Suprapubic skin (tissue), 4 donors: Measurements from ENCODE around the gene IGSF23. TPM values are rescaled to one million over a fixed set of nuclear protein-coding genes. Genes with fewer than 3 reads are reported as not detected.
"Not testable (repeated sequence)": the region's sequence is repeated elsewhere in the genome, so short reads cannot be mapped to it uniquely, and the experiment has no call there.

Source experiments
- DNase-seq, 2 donors: peaks; one replicate each; pipeline ENCODE4 v3.0.0-alpha.2; 2019; ENCODE audit warnings: low spot score in 2 of 2
- H3K27ac ChIP-seq: fragments of 200-600 bp; sonication (generic); one replicate; pipeline ENCODE4 v1.5.1; 2019
- H3K27me3 ChIP-seq: fragments of 200-600 bp; sonication (generic); one replicate; pipeline ENCODE4 v1.5.1; 2019
- H3K36me3 ChIP-seq: fragments of 200-600 bp; sonication (generic); one replicate; pipeline ENCODE4 v1.5.1; 2019
- H3K4me1 ChIP-seq: fragments of 200-600 bp; sonication (generic); one replicate; pipeline ENCODE4 v1.5.1; 2019
- H3K4me3 ChIP-seq: fragments of 200-600 bp; sonication (generic); one replicate; pipeline ENCODE4 v1.5.1; 2019; ENCODE audit warnings: mild to moderate bottlenecking
- H3K9me3 ChIP-seq: fragments of 200-600 bp; sonication (generic); one replicate; pipeline ENCODE4 v1.5.1; 2019
- EP300 ChIP-seq: sonication (generic); formaldehyde crosslinking; IDR thresholded peaks from one replicate; pipeline ENCODE4 v1.6.1; 2017; ENCODE audit warnings: antibody characterized with exemption
- POLR2A ChIP-seq, 2 donors: fragments of 450-650 bp; IDR thresholded peaks; one replicate each; pipeline ENCODE4 v1.6.1; 2017; ENCODE audit warnings: antibody characterized with exemption in 2 of 2, mild to moderate bottlenecking in 2 of 2, moderate library complexity in 2 of 2
- POLR2AphosphoS5 ChIP-seq, 3 donors: sonication (generic); formaldehyde crosslinking; IDR thresholded peaks; one replicate each; pipeline ENCODE4 v1.6.1; 2017; ENCODE audit warnings: antibody characterized with exemption in 3 of 3
- WGBS: methylation state at CpG from one replicate; pipeline ENCODE4 v1.1.5; 2018; 5-methylcytosine and 5-hydroxymethylcytosine counted together
- total RNA-seq, 4 donors: library from RNA; depleted of rRNA; stranded (reverse); fragments of >200 nt; gene quantifications; one replicate each; pipeline ENCODE4 v1.1.0, GENCODE V29; 2016
- TF ChIP-seq, protein P1 (sequence below), 2 donors: fragments of 200-600 bp in 1 of 2; fragments of 450-650 bp in 1 of 2; sonication (generic) in 1 of 2; IDR thresholded peaks; one replicate each; pipeline ENCODE4 v1.5.1; 2016 to 2019; ENCODE audit warnings: antibody characterized with exemption in 2 of 2, mild to moderate bottlenecking in 1 of 2, moderate library complexity in 1 of 2

Gene IGSF23
- total RNA-seq, 4 donors from 2014 or later = not detected

DNA sequence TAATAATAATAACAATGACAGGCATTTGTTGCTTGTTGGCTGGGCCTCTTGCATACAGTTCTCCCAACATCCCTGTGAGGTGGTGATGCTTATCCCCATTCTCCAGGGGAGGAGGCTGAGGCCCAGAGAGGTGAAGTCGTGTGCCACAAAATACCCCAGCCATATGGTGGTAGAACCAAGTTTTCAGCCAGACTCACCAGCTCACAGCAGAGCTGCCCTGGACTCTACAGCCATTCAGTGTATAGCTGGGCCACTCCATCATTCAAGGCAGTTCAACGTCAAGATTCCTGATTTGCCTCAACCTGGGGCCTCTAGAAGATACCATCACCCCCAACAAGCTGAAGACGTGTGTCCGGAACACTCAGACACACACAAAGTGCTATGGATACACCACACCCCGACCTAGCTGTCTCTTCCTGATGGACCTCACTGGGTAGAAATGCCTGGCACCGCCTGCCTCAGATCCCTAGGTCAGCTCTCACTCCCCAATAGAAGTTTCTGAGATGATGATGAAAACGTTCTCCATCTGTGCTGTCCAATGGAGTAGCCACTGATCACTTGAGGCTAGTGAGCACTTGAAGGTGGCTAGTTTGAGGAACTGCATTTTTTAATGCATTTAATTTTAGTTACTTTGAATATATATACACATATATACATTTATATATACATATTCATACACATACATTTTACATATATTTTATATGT lies 53.6 kb downstream of the IGSF23 start:
- no peak for DNase-seq
- peaks cover 17% of the 10 kb centered on the region for H3K4me1 ChIP-seq
- H3K4me3 ChIP-seq = no peak overlapping the region
- H3K27ac ChIP-seq = no peak overlapping the region
- no peaks in the 10 kb centered on the region for H3K27me3 ChIP-seq
- TF ChIP-seq, protein P1, sequence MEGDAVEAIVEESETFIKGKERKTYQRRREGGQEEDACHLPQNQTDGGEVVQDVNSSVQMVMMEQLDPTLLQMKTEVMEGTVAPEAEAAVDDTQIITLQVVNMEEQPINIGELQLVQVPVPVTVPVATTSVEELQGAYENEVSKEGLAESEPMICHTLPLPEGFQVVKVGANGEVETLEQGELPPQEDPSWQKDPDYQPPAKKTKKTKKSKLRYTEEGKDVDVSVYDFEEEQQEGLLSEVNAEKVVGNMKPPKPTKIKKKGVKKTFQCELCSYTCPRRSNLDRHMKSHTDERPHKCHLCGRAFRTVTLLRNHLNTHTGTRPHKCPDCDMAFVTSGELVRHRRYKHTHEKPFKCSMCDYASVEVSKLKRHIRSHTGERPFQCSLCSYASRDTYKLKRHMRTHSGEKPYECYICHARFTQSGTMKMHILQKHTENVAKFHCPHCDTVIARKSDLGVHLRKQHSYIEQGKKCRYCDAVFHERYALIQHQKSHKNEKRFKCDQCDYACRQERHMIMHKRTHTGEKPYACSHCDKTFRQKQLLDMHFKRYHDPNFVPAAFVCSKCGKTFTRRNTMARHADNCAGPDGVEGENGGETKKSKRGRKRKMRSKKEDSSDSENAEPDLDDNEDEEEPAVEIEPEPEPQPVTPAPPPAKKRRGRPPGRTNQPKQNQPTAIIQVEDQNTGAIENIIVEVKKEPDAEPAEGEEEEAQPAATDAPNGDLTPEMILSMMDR (IDR thresholded peaks at IDR 0.05) = no peak
- no peak for TF ChIP-seq POLR2A (IDR thresholded peaks at IDR 0.05)
- no peak for TF ChIP-seq POLR2AphosphoS5 (IDR thresholded peaks at IDR 0.05)
- TF ChIP-seq EP300 = no peak
- peaks cover 8% of the 10 kb centered on the region for H3K36me3 ChIP-seq
- H3K9me3 ChIP-seq = no peaks in the 10 kb centered on the region
- 84% methylated on average over 7 of the region's 7 CpGs for WGBS

DNA sequence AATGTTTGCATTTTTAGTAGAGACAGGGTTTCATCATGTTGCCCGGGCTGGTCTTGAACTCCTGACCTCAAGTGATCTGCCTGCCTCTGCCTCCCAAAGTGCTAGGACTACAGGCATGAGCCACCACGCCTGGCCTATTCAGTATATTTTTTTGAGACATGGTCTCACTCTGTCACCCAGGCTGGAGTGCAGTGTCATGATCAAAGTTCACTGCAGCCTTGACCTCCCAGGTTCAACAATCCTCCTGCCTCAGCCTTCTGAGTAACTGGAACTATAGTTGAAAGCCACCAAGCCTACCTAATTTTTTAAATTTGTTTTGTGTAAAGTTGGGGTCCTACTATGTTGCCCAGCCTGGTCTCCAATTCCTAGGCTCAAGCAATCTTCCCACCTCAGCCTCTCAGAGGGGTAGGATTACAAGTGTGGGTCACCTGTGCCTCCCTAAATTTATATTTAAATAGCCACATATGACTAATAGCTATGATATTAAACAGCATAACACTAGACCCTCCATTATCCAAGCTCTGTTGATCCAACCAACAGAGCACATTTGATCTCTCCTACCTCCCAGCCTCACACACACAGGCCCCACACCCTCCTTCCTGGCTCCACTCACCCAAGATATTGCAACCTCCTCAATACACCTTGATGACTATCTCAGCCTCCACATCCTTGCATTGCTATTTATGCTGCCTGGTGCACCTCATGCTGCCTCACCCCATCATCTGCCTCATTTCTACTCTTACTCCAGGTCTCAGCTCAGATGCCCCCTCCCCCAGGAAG lies 55.8 kb downstream of the IGSF23 start:
- Histone ChIP-seq H3K27ac (no peak overlapping the region), H3K4me1 (peaks cover 6% of the 10 kb centered on the region)
- no peak for DNase-seq

DNA sequence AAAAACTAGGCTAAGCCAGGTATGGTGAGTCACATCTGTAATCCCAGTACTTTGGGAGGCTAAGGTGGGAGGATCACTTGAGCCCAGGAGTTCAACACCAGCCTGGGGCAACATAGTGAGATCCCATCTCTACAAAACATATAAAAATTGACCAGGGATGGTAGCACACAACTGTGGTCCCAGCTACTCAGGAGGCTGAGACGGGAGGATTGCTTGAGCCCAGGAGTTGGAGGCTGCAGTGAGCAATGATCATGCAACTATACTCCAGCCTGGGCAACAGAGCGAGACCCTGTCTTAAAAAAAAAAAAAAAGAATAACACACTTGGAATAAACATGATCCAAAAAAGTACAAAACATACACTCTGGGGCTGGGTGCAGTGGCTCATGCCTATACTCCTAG lies 56.7 kb downstream of the IGSF23 start:
- DNase-seq, H3K4me1 ChIP-seq, H3K9me3 ChIP-seq, H3K36me3 ChIP-seq, H3K27me3 ChIP-seq, H3K27ac ChIP-seq, H3K4me3 ChIP-seq: not testable (repeated sequence)
- 58% methylated on average over 2 of the region's 2 CpGs for WGBS

More for the DNA sequence above, 55.8 kb downstream of the IGSF23 start:
- no peak for TF ChIP-seq POLR2A (IDR thresholded peaks at IDR 0.05)
- no peak for TF ChIP-seq EP300
- no peak for TF ChIP-seq POLR2AphosphoS5 (IDR thresholded peaks at IDR 0.05)
- TF ChIP-seq, protein P1 (IDR thresholded peaks at IDR 0.05) = no peak
- H3K27me3 ChIP-seq = no peaks in the 10 kb centered on the region
- no peaks in the 10 kb centered on the region for H3K9me3 ChIP-seq
- no peak overlapping the region for H3K4me3 ChIP-seq
- 88% methylated on average over 2 of the region's 2 CpGs for WGBS
- no peaks in the 10 kb centered on the region for H3K36me3 ChIP-seq

DNA sequence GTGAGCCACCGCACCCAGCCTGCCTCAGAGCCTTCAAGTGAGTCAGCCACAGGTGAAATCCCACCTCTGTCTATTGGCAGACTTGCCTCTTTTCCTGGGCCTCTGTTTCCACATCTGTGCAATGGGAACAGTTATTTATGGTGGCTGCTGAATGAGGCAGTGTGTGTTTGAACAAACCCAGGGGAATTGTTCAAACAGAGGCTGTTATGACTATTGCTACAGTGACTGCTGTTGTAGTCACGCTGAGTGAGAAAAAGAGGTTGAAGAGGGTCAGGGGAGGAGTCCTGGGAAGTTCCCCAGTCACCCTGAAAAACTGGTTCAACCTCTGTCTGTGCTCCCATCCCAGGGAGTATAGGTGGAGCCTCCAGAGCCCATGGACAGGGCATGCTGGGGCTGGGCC lies 58.0 kb downstream of the IGSF23 start, which contains the start of gene CEACAM19:
Gene CEACAM19 (plus strand): TSS at position 83 of the 400 bp plus-strand sequence. CDS start 450 bp downstream, outside the sequence.
- Histone ChIP-seq H3K9me3 (no peaks in the 10 kb centered on the region), H3K36me3 (no peaks in the 10 kb centered on the region), H3K27ac (peak within 1 kb of the TSS; percentile 51), H3K27me3 (no peaks in the 10 kb centered on the region), H3K4me3 (no peak within 1 kb of the TSS), H3K4me1 (peaks cover 6% of the 10 kb centered on the region)
- DNase-seq = no peak
- WGBS = 64% methylated on average over 2 of the region's 2 CpGs
- TF ChIP-seq, protein P1 (IDR thresholded peaks at IDR 0.05) = no peak
- TF ChIP-seq EP300 (no peak), POLR2AphosphoS5 (IDR thresholded peaks at IDR 0.05) (peak in 1 of 3 donors; percentile 51)

DNA sequence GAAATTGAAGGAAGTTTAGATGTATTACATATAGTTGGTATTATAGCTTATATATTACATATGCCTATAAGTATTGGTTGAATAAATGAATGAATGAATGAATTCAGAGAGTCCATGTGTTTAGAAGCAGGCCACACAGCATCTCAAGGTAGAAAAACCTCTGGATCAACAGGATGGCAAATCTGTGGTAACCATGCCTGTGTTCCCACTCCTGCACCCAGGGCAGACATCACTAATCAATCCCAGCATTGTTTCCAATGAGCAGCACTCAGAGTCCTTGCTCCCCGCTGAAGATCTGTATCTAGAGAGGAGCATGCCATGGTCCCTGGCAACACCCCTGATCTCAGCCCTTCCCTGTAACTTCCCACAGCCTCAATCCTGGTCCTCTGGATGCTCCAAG lies 58.9 kb downstream of the IGSF23 start:
- TF ChIP-seq, protein P1 (IDR thresholded peaks at IDR 0.05) = no peak
- TF ChIP-seq POLR2AphosphoS5 (IDR thresholded peaks at IDR 0.05) (no peak), POLR2A (IDR thresholded peaks at IDR 0.05) (no peak), EP300 (no peak)
- H3K4me3 ChIP-seq = no peak overlapping the region
- no peaks in the 10 kb centered on the region for H3K27me3 ChIP-seq
- H3K4me1 ChIP-seq = peaks cover 9% of the 10 kb centered on the region
- no peaks in the 10 kb centered on the region for H3K36me3 ChIP-seq
- H3K9me3 ChIP-seq = no peaks in the 10 kb centered on the region
- no peak overlapping the region for H3K27ac ChIP-seq
- DNase-seq = no peak
- 50% methylated on average over 1 of the region's 1 CpG for WGBS
